H1 (cell line): ENCODE data around the gene DCAF6. TPM values are rescaled to one million over a fixed set of nuclear protein-coding genes. Genes with fewer than 3 reads are reported as not detected.

Experiments used
- CHD7 ChIP-seq: fragments of 300-600 bp; sonication (generic); IDR thresholded peaks from 2 replicates; pipeline ENCODE4 v1.7.1; 2012; ENCODE audit warnings: low read length, moderate library complexity, mild to moderate bottlenecking, inconsistent platforms; ENCODE audit not compliant: insufficient replicate concordance
- CREB1 ChIP-seq: IDR thresholded peaks from 2 replicates; pipeline ENCODE4 v1.6.1; 2012; ENCODE audit warnings: inconsistent platforms
- polyA plus RNA-seq, 7 experiments: library from polyadenylated mRNA; depleted of rRNA in 3 of 7; stranded (reverse) in 5 of 7; unstranded in 2 of 7; fragments of >200 nt in 5 of 7; fragments of 200-250 nt in 2 of 7; gene quantifications; 1 replicate in 5 of 7; 2 replicates in 1 of 7; 4 replicates in 1 of 7; pipeline versions ENCODE4 v1.2.1 to v1.2.3, GENCODE V29; 2011 to 2013; ENCODE audit warnings: missing spikeins in 2 of 7, mixed read lengths in 2 of 7
- total RNA-seq: library from RNA; stranded (reverse); fragmentation: NEBNext Ultra II Directional; extraction: Animal tissue kit (Norgen Biotek cat#: 25700); gene quantifications from 2 replicates; pipeline ENCODE4 v1.2.1, GENCODE V29; 2021

Gene DCAF6
- total and polyA plus RNA-seq, 2 of the 8 experiments (the other 6 are each of a cell fraction or from before 2014, with no cell fraction given): 12.3 to 17.4 TPM

GRCh38 chr1:167977245-167977644, 40.8 kb downstream of the DCAF6 start (continued):
- no peak for TF ChIP-seq CHD7
- TF ChIP-seq CREB1: no peak
